Mesendoderm (in vitro differentiated cells): ENCODE results near the gene HS3ST1.

Source experiments
- DNase-seq: peaks from one replicate; pipeline ENCODE4 v3.0.0; 2013
- H2AK5ac ChIP-seq: 2 replicates; pipeline ENCODE4 v1.6.1; 2013; ENCODE audit warnings: low read length, inconsistent platforms
- H2BK120ac ChIP-seq: 2 replicates; pipeline ENCODE4 v1.6.1; 2013; ENCODE audit warnings: low read depth, mild to moderate bottlenecking, low read length, moderate library complexity, mixed read lengths
- H2BK15ac ChIP-seq: replicated peaks from 2 replicates; pipeline ENCODE4 v1.6.1; 2013; ENCODE audit warnings: low read depth, mild to moderate bottlenecking, moderate library complexity
- H2BK5ac ChIP-seq: 2 replicates; pipeline ENCODE4 v1.6.1; 2013; ENCODE audit warnings: low read length, inconsistent platforms
- H3K18ac ChIP-seq: 2 replicates; pipeline ENCODE4 v1.6.1; 2013; ENCODE audit warnings: mild to moderate bottlenecking, low read length, mixed read lengths
- H3K23ac ChIP-seq: one replicate; pipeline ENCODE4 v1.6.1; 2013; ENCODE audit warnings: low read length
- H3K27ac ChIP-seq: 2 replicates; pipeline ENCODE4 v1.5.1; 2013; ENCODE audit warnings: low read depth, mild to moderate bottlenecking, inconsistent platforms, low read length, moderate library complexity
- H3K27me3 ChIP-seq: 2 replicates; pipeline ENCODE4 v1.6.1; 2013; ENCODE audit warnings: low read length, control low read depth, mild to moderate bottlenecking, inconsistent platforms; ENCODE audit not compliant: insufficient read depth, poor library complexity
- H3K36me3 ChIP-seq: 2 replicates; pipeline ENCODE4 v1.6.1; 2013; ENCODE audit warnings: low read length, inconsistent platforms; ENCODE audit not compliant: control insufficient read depth, insufficient read depth
- H3K4ac ChIP-seq: one replicate; pipeline ENCODE4 v1.6.1; 2013; ENCODE audit warnings: low read depth, mild to moderate bottlenecking, low read length, moderate library complexity
- H3K4me1 ChIP-seq: 2 replicates; pipeline ENCODE4 v1.6.1; 2013; ENCODE audit warnings: low read depth, low read length, inconsistent platforms; ENCODE audit not compliant: control insufficient read depth
- H3K4me2 ChIP-seq: 2 replicates; pipeline ENCODE4 v1.6.1; 2013; ENCODE audit warnings: low read length
- H3K4me3 ChIP-seq: 2 replicates; pipeline ENCODE4 v1.5.1; 2013; ENCODE audit warnings: mild to moderate bottlenecking, low read length
- H3K56ac ChIP-seq: one replicate; pipeline ENCODE4 v1.6.1; 2013; ENCODE audit warnings: low read length
- H3K79me1 ChIP-seq: 2 replicates; pipeline ENCODE4 v1.6.1; 2013; ENCODE audit warnings: low read length, inconsistent platforms
- H3K79me2 ChIP-seq: 2 replicates; pipeline ENCODE4 v1.6.1; 2013; ENCODE audit warnings: mild to moderate bottlenecking, low read length; ENCODE audit not compliant: control insufficient read depth, insufficient read depth
- H3K9ac ChIP-seq: 2 replicates; pipeline ENCODE4 v1.6.1; 2013; ENCODE audit warnings: low read length, inconsistent platforms
- H4K5ac ChIP-seq: one replicate; pipeline ENCODE4 v1.6.1; 2013; ENCODE audit warnings: low read length
- H4K8ac ChIP-seq: one replicate; pipeline ENCODE4 v1.6.1; 2013; ENCODE audit warnings: low read depth, mild to moderate bottlenecking, control low read depth, low read length, moderate library complexity
- WGBS: extraction: QIAGEN DNeasy Blood & Tissue Kit; methylation state at CpG from one replicate; pipeline ENCODE4 v1.1.7; 2013; ENCODE audit warnings: low lambda C conversion rate, missing lambda C conversion rate; ENCODE audit not compliant: insufficient coverage; ENCODE audit errors: extremely low coverage; 5-methylcytosine and 5-hydroxymethylcytosine counted together

The HS3ST1 gene

DNA sequence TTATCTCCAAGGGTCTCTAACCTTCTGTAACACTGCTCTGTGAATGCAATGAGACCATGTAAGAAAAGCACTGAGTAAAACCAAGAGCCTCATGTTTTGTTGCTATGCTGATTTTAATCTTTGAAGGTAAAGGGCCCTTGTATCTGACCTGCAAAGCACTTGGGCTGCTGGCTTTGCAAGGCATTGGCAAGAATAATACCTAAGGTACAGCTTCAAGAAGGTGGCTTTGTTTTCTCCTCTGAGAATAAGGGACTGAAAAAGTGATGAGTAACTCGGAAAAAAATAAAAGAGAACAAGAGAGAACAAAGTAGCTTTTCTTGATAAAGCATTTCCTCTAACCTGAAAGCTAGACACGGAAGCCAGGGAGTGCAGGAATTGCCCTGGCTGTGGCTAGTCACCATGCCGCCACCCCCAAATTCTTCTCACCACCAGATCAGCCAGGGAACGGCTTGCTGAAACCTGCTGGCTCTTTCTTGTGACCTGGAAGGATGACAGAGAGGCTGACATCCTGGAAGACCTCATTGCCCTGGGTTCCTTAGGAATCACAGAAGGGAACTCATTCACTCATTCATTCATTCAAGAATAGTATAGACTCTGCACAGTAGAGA lies 41.8 kb upstream of the HS3ST1 start:
- DNase-seq: peak; percentile 18
- Histone ChIP-seq H3K23ac (no peak overlapping the region), H3K79me1 (no peaks in the 10 kb centered on the region), H4K8ac (no peak overlapping the region), H2BK15ac (no peak overlapping the region), H2BK5ac (no peak overlapping the region), H2AK5ac (no peak overlapping the region), H3K4me2 (no peak overlapping the region), H3K36me3 (no peaks in the 10 kb centered on the region), H3K27ac (no peak overlapping the region), H3K18ac (peak overlapping the region; percentile 60), H4K5ac (no peak overlapping the region), H3K4me3 (no peak overlapping the region), H2BK120ac (no peak overlapping the region), H3K9ac (no peak overlapping the region), H3K79me2 (no peaks in the 10 kb centered on the region), H3K4me1 (peaks cover 1% of the 10 kb centered on the region), H3K56ac (no peak overlapping the region), H3K4ac (no peak overlapping the region), H3K27me3 (no peaks in the 10 kb centered on the region)
- WGBS: no CpG with 5 or more reads among the region's 4 CpGs

DNA sequence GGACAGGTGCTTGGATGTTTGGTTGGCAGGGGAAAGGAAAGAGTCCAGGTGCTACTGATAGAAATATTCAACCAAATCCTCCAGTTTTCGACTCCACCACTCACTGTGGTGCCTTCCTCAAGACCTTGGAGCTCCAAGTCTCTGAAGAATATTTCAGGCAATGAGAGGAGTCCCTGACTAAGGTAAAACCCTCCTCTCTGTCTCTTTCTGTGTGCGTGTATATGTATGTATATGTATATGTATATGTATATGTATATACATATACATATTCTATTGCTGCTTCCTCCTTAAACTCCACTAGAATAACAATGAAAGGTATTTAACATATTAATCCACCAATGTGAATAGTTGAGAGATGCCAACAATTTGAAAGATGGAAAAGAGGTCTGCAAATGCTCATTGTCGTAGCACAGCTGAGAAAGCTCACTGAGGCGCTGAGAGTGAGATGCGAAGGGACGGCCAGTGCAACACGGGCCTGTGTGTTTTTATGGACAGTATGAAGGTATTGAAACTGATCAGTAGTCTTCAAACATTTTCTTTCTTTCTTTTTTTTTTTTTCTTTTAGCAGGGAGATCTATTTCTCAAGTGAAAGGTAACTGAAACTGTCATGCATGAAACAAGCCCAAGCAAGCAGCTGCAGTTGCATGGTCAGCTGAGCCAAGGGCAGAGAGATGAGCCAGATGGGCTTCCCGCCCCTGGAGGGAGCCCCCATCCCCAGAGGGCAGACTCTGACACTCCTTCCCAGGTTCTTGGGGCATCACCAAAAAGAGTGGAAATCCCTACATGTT lies 41.1 kb upstream of the HS3ST1 start:
- no peaks in the 10 kb centered on the region for H3K36me3 ChIP-seq
- H3K27me3 ChIP-seq: no peaks in the 10 kb centered on the region
- H3K79me1 ChIP-seq: no peaks in the 10 kb centered on the region
- no peak overlapping the region for H3K4ac ChIP-seq
- H4K8ac ChIP-seq: no peak overlapping the region
- H3K27ac ChIP-seq: no peak overlapping the region
- no peak overlapping the region for H2BK15ac ChIP-seq
- no peak overlapping the region for H4K5ac ChIP-seq
- peak overlapping the region; percentile 28 for H2BK120ac ChIP-seq
- no peaks in the 10 kb centered on the region for H3K79me2 ChIP-seq
- no peak overlapping the region for H3K23ac ChIP-seq
- WGBS: no CpG with 5 or more reads among the region's 8 CpGs
- no peak overlapping the region for H2AK5ac ChIP-seq
- H3K56ac ChIP-seq: no peak overlapping the region
- no peak for DNase-seq
- no peak overlapping the region for H3K4me2 ChIP-seq
- no peak overlapping the region for H2BK5ac ChIP-seq
- H3K4me3 ChIP-seq: no peak overlapping the region
- H3K4me1 ChIP-seq: peaks cover 1% of the 10 kb centered on the region
- H3K9ac ChIP-seq: no peak overlapping the region
- H3K18ac ChIP-seq: peak overlapping the region; percentile 60

DNA sequence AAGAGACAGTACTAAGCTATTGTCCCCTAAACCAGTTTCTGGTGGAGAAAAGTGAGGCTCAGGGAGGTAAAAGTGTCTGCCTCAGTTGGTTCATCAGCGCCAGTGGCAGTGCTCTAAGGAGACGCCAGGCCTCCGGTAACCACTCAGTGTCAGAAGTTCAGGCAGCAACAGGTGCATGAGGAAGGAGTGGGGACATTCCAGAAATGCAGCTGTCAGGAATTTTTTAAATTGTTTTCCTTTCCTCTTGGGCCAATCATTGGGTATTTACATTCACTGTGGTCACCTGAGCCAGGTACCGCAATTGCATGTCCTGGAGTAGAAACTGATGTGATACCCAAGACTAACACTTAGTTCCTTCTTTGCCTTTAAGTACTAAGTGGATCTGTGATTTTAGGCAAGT lies 40.2 kb upstream of the HS3ST1 start:
- H4K8ac ChIP-seq: no peak overlapping the region

DNA sequence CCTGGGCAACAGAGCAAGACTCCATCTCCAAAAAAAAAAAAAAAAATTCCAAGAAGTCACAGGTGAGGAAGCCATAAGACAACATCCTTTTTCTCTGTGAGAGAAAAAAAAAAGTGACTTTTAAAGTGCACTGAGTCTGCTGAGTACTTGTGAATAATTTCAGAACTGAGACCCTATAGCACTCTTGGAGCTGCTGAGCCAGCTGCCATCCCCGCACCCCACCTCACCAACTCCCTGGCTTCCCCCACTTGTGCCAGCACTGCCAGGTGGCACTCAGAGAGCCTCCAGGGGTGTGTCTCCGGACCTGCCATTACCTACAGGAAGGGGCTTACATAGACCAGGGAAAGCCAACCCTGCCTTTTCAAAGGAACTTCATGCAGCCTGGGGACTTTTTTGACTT lies 39.2 kb upstream of the HS3ST1 start:
- Histone ChIP-seq H3K4ac (no peak overlapping the region), H2BK5ac (no peak overlapping the region)
- no CpG with 5 or more reads among the region's 2 CpGs for WGBS

More for the DNA sequence above, 40.2 kb upstream of the HS3ST1 start:
- peaks cover 1% of the 10 kb centered on the region for H3K4me1 ChIP-seq
- no peak overlapping the region for H3K56ac ChIP-seq
- DNase-seq: peak; percentile 18
- no peak overlapping the region for H3K27ac ChIP-seq
- no peak overlapping the region for H3K4ac ChIP-seq
- no CpG with 5 or more reads among the region's 4 CpGs for WGBS
- no peaks in the 10 kb centered on the region for H3K27me3 ChIP-seq
- H2BK5ac ChIP-seq: no peak overlapping the region
- no peak overlapping the region for H3K18ac ChIP-seq
- no peaks in the 10 kb centered on the region for H3K79me1 ChIP-seq
- H2BK15ac ChIP-seq: no peak overlapping the region
- no peak overlapping the region for H3K4me3 ChIP-seq
- no peak overlapping the region for H2BK120ac ChIP-seq
- no peaks in the 10 kb centered on the region for H3K79me2 ChIP-seq
- H4K5ac ChIP-seq: no peak overlapping the region
- no peak overlapping the region for H3K4me2 ChIP-seq
- H3K36me3 ChIP-seq: no peaks in the 10 kb centered on the region
- no peak overlapping the region for H3K9ac ChIP-seq
- no peak overlapping the region for H2AK5ac ChIP-seq
- no peak overlapping the region for H3K23ac ChIP-seq

DNA sequence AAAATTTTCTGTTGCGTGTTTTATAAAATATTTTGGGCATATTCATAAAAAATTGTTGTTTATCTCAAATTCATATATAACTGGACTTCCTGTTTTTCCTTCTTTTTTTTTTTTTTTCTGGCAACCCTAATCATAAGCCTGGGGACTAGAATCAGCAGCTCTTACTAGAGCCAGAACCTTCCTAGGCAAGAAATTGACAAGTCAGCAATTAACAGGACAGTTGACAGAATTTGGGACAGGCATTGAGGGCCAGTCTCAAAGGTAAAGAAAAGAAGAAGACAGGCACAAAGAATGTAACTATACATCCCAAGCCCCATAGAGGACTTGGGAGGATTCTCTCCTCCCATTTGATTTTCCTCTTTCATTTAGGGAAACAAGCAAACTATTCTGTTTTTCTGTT lies 35.0 kb upstream of the HS3ST1 start:
- no peak overlapping the region for H2BK15ac ChIP-seq
- no peak overlapping the region for H3K4me2 ChIP-seq
- no peak overlapping the region for H2AK5ac ChIP-seq
- H3K36me3 ChIP-seq: no peaks in the 10 kb centered on the region
- H3K4me3 ChIP-seq: no peak overlapping the region
- H2BK120ac ChIP-seq: no peak overlapping the region
- H3K27ac ChIP-seq: no peak overlapping the region
- H3K18ac ChIP-seq: no peak overlapping the region
- no peak for DNase-seq
- no peaks in the 10 kb centered on the region for H3K4me1 ChIP-seq
- WGBS: no CpG with 5 or more reads among the region's 1 CpG
- no peak overlapping the region for H4K8ac ChIP-seq
- H3K56ac ChIP-seq: no peak overlapping the region
- no peak overlapping the region for H4K5ac ChIP-seq
- H3K23ac ChIP-seq: no peak overlapping the region
- H3K79me2 ChIP-seq: no peaks in the 10 kb centered on the region
- H3K79me1 ChIP-seq: no peaks in the 10 kb centered on the region
- H3K4ac ChIP-seq: no peak overlapping the region
- H3K27me3 ChIP-seq: no peaks in the 10 kb centered on the region
- H3K9ac ChIP-seq: no peak overlapping the region
- no peak overlapping the region for H2BK5ac ChIP-seq

More for the DNA sequence above, 39.2 kb upstream of the HS3ST1 start:
- Histone ChIP-seq H2BK120ac (no peak overlapping the region), H4K8ac (no peak overlapping the region), H3K79me1 (no peaks in the 10 kb centered on the region), H3K56ac (no peak overlapping the region), H2BK15ac (no peak overlapping the region), H2AK5ac (no peak overlapping the region), H3K4me2 (no peak overlapping the region), H3K27ac (no peak overlapping the region), H3K4me1 (peaks cover 1% of the 10 kb centered on the region), H3K23ac (no peak overlapping the region), H3K27me3 (no peaks in the 10 kb centered on the region), H3K36me3 (no peaks in the 10 kb centered on the region), H3K79me2 (no peaks in the 10 kb centered on the region), H4K5ac (no peak overlapping the region), H3K18ac (no peak overlapping the region), H3K9ac (no peak overlapping the region), H3K4me3 (no peak overlapping the region)
- DNase-seq: no peak
